HG03045 (cell line): ENCODE results near the gene DOP1B.
"Not testable (repeated sequence)": the region's sequence is repeated elsewhere in the genome, so short reads cannot be mapped to it uniquely, and the experiment has no call there.

Source experiments
- ATAC-seq: cut with Tn5 transposase; IDR thresholded peaks from one replicate; pipeline ENCODE4 v1.9.1; 2021; ENCODE audit warnings: mild to moderate bottlenecking, moderate library complexity; ENCODE audit not compliant: unreplicated experiment

The DOP1B gene

GRCh38 chr21:36134803-36135390, 21.7 kb upstream of the DOP1B start, which contains the start of gene CBR3:
Gene CBR3 (plus strand): TSS chr21:36135079. CDS start chr21:36135193, 114 bp downstream.
- no peak for ATAC-seq

GRCh38 chr21:36135391-36136102, 21.1 kb upstream of the DOP1B start:
- ATAC-seq: no peak

GRCh38 chr21:36139791-36140190, 16.8 kb upstream of the DOP1B start:
- ATAC-seq: not testable (repeated sequence)

GRCh38 chr21:36141513-36141925, 15.1 kb upstream of the DOP1B start:
- peak; percentile 91 for ATAC-seq

DNA sequence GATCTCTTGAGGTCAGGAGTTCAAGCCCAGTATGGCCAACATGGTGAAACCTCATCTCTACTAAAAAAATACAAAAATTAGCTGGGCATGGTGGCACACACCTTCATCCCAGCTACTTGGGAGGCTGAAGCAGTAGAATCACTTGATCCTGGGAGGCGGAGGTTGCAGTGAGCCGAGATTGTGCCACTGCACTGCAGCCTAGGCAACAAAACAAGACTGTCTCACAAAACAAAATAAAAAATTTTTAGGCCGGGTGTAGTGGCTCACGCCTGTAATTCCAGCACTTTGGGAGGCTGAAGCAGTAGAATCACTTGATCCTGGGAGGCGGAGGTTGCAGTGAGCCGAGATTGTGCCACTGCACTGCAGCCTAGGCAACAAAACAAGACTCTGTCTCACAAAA, 12.4 kb upstream of the DOP1B start:
- not testable (repeated sequence) for ATAC-seq

DNA sequence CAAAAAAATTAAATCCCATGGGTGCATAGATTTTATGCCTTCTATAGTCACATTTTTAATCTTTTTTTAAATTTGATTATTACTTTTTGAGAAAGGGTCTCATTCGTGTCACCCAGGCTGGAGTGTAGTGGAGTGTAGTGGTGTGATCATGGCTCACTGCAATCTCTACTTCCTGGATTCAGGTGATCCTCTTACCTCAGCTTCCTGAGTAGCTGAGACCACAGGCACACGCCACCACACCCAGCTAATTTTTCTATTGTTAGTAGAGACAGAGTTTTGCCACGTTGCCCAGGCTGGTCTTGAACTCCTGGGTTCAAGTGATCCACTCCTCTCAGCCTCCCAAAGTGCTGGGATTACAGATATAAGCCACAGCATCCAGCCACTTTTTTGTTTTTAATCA, 11.4 kb upstream of the DOP1B start:
- no peak for ATAC-seq

DNA sequence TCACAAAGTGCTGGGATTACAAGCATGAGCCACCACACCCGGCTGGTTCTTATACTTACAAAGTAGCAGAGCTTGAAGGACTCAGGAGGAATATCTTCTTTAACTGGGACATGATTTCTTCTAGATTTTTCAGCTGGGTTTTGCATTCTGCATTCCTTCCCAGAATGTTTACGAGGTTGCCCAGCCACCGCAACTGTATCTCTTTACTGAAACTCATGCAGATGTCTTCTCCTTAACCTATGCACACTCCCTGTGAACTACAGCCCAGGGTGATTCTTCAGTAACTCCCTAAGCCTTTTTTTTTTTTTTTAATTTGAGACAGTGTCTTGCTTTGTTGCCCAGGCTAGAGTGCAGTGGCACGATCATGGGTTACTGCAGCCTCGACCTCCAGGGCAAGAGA, 8.7 kb upstream of the DOP1B start:
- ATAC-seq: no peak

DNA sequence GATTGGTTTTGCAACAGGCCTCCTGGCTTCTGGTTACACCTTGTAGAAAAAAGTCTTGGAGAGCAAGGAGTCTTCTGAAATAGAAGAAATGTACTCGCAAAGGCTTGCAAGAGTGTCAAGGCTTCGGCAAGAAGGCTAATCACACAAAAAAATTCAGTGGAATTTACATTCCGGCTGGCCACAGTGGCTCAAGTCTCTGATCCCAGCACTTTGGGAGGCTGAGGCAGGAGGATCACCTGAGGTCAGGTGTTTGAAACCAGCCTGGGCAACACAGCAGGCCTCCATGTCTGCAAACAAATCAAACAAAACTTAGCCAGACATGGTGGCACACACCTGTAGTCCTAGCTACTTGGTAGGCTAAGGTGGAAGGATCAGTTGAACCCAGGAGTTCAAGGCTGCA, 7.7 kb upstream of the DOP1B start:
- ATAC-seq: no peak

DNA sequence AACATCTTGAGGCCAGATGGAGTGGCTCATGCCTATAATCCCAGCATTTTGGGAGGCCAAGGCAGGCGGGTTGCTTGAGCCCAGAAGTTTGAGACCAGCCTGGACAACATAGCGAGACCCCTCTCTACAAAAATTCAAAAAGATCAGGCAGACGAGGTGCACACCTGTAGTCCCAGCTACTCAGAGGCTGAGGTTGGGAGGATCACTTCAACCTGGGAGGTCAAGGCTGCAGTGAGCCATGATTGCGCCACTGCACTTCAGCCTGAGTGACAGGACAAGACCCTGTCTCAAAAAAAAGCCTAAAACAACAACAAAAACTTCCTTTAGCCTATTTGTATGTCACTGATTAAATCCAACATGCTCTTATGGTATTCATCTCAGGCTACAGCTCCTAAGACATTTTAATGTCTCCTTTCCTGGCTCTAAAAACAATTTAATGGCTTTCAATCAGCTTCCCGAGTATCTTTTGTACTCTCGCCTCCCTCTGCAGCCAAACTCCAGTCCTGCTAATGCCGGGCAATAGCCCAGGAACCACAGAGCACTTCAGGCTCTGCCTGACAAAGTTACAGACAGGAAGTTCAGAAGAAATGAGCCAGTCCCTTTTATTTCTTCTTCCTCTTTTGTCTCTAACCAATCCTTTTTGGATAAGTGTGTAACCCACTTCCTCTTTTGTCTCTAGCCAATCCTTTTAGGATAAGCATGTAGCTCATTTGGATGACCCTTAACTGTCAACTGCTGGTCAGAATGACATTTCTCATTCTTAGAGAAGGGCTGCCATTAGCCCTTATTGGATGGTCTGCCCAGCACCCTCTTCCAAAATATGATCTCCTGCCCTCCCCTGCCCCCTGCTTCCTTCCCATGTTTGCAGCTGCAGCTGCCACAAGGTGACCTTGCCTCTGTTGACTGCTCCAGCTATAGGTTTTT, 6.6 kb upstream of the DOP1B start:
- no peak for ATAC-seq

DNA sequence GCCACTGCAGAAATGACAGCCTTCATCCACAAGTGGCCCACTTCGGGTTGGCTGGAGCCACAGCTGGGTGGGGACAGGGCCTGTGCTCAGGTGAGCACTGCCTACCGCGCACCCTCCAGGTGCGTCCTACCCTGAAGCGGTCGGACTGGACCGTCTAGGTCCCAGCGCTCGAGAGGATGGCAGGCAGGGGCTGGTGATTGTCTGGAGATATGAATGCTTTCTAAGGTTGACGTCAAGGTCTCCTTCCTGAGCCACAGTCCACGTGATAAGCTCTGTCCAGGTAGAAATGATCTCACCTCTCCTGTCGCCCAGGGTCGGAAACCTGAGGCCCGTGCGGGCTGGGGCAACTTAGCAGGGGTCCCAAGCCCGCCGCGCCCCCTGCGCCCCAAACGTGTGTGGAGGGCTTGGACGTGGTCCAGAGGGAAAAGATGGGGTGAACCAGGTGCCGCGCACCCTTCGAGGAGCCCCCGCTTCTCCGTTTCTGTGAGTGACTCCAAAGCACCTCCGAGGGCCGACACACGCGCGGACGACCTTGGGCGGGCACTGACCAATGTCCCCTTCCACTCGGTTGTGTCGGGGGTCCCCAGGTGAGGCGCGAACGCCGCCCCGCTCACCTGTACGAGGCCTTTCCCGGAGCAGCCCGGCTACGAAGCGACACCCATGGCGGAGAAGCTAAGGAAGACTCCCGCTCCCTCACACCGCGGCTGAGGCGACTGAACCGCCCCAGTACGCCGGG, 853 bp upstream of the DOP1B start:
- no peak for ATAC-seq

GRCh38 chr21:36156339-36156814, 247 bp upstream of the DOP1B start:
- ATAC-seq: peak; percentile 91

- no peak for ATAC-seq
Observed at GRCh38 chr21:36159356-36159921, 2.8 kb downstream of the DOP1B start.

DNA sequence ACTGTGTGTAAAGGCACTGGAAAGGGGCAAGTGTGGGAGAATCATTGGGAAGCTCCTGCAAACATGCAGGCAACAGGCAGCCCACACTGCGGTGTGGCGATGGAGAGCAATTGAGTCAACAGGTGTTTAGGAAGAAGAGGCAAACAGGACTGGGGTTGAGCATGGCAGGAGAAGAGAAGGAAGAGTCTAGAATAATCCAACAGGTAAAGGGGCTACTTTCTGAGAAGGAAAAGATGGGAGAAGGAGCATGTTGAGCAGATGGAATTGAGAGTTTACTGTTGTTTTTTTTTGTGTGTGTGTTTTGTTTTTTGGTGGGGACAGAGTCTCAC, 4.2 kb downstream of the DOP1B start:
- ATAC-seq: no peak

DNA sequence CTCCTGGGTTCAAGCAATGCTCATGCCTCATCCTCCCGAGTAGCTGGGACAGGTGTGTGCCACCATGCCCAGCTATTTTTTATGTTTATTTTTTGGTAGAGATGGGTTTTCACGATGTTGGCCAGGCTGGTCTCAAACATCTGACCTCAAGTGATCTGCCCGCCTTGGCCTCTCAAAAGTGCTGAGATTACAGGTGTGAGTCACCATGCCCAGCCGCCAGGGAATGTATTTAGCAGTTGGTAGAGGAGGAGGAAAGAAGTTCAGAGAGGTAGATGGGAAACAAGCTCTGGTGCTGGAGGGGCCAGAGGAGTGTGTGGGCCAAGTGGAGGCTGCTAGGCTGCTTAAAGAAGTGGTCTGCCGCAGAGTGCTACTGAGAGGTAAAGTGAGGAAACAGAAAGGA, 6.0 kb downstream of the DOP1B start:
- ATAC-seq: no peak

DNA sequence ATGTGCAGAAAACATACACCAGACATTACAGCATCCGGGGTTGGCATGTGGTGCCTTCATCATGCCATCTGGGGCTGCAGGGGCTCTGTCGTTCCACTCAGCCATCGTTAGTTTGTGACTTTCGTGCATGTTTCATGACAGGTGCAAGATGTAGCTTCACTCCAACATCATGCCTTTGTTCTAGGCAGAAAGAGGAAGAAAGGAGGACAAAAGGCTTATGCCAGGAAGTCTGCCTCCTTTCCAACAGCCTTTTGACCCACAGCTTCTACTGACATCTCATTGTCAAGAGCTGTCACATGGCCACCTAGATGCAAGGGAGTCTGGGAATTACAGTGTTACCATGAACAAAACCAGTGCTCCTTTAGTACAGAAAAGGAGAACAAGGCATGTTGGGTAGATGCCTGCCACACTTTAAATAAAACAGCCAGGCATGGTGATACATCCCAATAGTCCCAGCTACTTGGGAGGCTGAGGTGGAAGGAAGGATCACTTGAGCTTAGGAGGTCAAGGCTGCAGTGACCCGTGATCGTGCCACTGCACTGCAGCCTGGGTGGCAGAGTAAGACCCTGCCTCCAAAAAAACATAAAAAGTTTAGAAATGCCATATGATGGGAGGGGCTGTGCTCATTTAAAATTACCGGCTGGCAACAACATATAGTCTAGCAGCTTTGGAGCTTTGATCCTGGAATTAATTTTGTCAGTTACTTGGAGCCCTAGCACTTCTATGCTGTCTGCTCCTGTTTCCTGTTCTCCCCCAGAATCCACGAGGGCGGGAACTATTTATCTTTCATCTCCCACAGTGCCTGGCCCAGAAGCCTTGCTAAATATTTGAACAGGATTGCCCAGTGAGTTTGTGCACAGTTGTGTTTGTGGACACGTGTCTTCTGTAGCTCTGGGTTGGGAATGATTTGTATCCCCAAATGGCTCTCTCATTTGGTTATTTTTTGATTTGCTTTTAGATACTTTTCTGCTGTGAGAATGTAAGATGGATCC, 7.4 kb downstream of the DOP1B start:
- no peak for ATAC-seq

DNA sequence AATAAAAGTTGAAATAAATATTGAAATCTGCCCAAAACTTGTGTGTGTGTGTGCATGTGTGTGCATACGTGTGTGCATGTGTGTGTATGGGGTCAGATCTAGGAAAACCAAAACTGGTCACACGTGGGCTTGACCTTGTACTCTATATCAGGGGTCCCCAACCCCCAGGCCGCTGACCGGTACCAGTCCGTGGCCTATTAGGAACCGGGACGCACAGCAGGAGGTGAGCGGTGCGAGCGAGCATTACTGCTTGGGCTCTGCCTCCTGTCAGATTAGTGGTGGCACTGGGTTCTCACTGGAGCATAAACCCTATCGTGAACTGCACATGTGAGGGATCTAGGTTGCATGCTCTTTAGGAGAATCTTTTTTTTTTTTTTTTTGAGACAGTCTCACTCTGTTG, 8.7 kb downstream of the DOP1B start:
- no peak for ATAC-seq

GRCh38 chr21:36166705-36167104, 10.1 kb downstream of the DOP1B start:
- ATAC-seq: no peak

- ATAC-seq: no peak
Observed at GRCh38 chr21:36167541-36167940, 10.9 kb downstream of the DOP1B start.

GRCh38 chr21:36169470-36170128, 13.0 kb downstream of the DOP1B start:
- no peak for ATAC-seq
